CD14-positive monocyte (primary cell): ENCODE results near the gene MCF2L2. TPM values are rescaled to one million over a fixed set of nuclear protein-coding genes. Genes with fewer than 3 reads are reported as not detected.

Experiments
- DNase-seq, 3 donors: peaks; one replicate each; pipeline ENCODE4 v3.0.0-alpha.2; 2011 to 2022
- H2AFZ ChIP-seq: 2 replicates; pipeline ENCODE4 v1.6.0; 2012; ENCODE audit warnings: mild to moderate bottlenecking, low read depth, low read length, inconsistent platforms; ENCODE audit not compliant: insufficient read depth, poor library complexity, severe bottlenecking
- H3K27ac ChIP-seq, 2 donors: 1 replicate in 1 of 2; 2 replicates in 1 of 2; pipeline ENCODE4 v1.5.1; 2012 to 2013; ENCODE audit warnings: low read length in 2 of 2, control low read depth in 1 of 2, inconsistent platforms in 1 of 2, low read depth in 1 of 2, mild to moderate bottlenecking in 1 of 2
- H3K27me3 ChIP-seq, 2 donors: one replicate each; pipeline versions ENCODE4 v1.6.0 to v1.6.1; 2011 to 2013; ENCODE audit warnings: low read length in 2 of 2; ENCODE audit not compliant: control insufficient read depth in 2 of 2, insufficient read depth in 2 of 2
- H3K36me3 ChIP-seq, 2 donors: replicated peaks in 1 of 2; 1 replicate in 1 of 2; 2 replicates in 1 of 2; pipeline versions ENCODE4 v1.5.1 to v1.6.1; 2012 to 2013; ENCODE audit warnings: low read length in 2 of 2, control low read depth in 1 of 2, inconsistent platforms in 1 of 2, mild to moderate bottlenecking in 1 of 2; ENCODE audit not compliant: insufficient read depth in 2 of 2, control insufficient read depth in 1 of 2
- H3K4me1 ChIP-seq, 2 donors: 1 replicate in 1 of 2; 2 replicates in 1 of 2; pipeline versions ENCODE4 v1.5.1 to v1.6.1; 2012 to 2013; ENCODE audit warnings: low read length in 2 of 2, control low read depth in 1 of 2, inconsistent platforms in 1 of 2, mild to moderate bottlenecking in 1 of 2, moderate library complexity in 1 of 2; ENCODE audit not compliant: insufficient read depth in 2 of 2, control insufficient read depth in 1 of 2
- H3K4me2 ChIP-seq: replicated peaks from 2 replicates; pipeline ENCODE3; 2012; ENCODE audit warnings: low read length, moderate library complexity, mild to moderate bottlenecking; ENCODE audit not compliant: poor library complexity, severe bottlenecking; ENCODE audit errors: extremely low read depth
- H3K4me3 ChIP-seq, 3 experiments: fragments of 200-600 bp in 1 of 3; sonication (generic) in 1 of 3; replicated peaks in 1 of 3; 1 replicate in 2 of 3; 2 replicates in 1 of 3; pipeline ENCODE4 v1.5.1; 2011 to 2013; ENCODE audit warnings: low read length in 3 of 3, mild to moderate bottlenecking in 3 of 3, control low read depth in 2 of 3, low read depth in 2 of 3, inconsistent platforms in 1 of 3, moderate library complexity in 1 of 3
- H3K79me2 ChIP-seq: 2 replicates; pipeline ENCODE4 v1.6.0; 2012; ENCODE audit warnings: mild to moderate bottlenecking, control low read depth, inconsistent platforms, low read length, moderate library complexity; ENCODE audit not compliant: insufficient read depth
- H3K9ac ChIP-seq: 2 replicates; pipeline ENCODE4 v1.6.0; 2017; ENCODE audit warnings: low read length, mild to moderate bottlenecking; ENCODE audit not compliant: insufficient read depth, poor library complexity, severe bottlenecking
- H3K9me3 ChIP-seq, 2 donors: replicated peaks in 1 of 2; 1 replicate in 1 of 2; 2 replicates in 1 of 2; pipeline versions ENCODE4 v1.5.1 to v1.6.1; 2012 to 2013; ENCODE audit warnings: low read length in 2 of 2, control low read depth in 1 of 2; ENCODE audit not compliant: control insufficient read depth in 1 of 2, insufficient read depth in 1 of 2
- H4K20me1 ChIP-seq: 2 replicates; pipeline ENCODE4 v1.6.0; 2012; ENCODE audit warnings: mild to moderate bottlenecking, low read length, control low read depth, moderate library complexity; ENCODE audit not compliant: insufficient read depth
- H3K27ac Mint-ChIP-seq, 7 donors: one replicate each; pipeline ENCODE4 v1.8.0; 2020; ENCODE audit warnings: mild to moderate bottlenecking in 7 of 7, mixed read lengths in 7 of 7, moderate library complexity in 6 of 7, inconsistent platforms in 2 of 7
- H3K27me3 Mint-ChIP-seq, 3 donors: one replicate each; pipeline ENCODE4 v1.8.0; 2021 to 2022; ENCODE audit warnings: low read depth in 3 of 3, mild to moderate bottlenecking in 3 of 3, mixed read lengths in 3 of 3, moderate library complexity in 3 of 3, inconsistent platforms in 1 of 3
- H3K36me3 Mint-ChIP-seq, 2 donors: one replicate each; pipeline ENCODE4 v1.8.0; 2020; ENCODE audit warnings: mixed read lengths in 2 of 2, inconsistent platforms in 1 of 2, mild to moderate bottlenecking in 1 of 2
- H3K4me1 Mint-ChIP-seq: one replicate; pipeline ENCODE4 v1.8.0; 2020; ENCODE audit warnings: mild to moderate bottlenecking, mixed read lengths
- H3K4me3 Mint-ChIP-seq, 2 donors: one replicate each; pipeline ENCODE4 v1.8.0; 2020; ENCODE audit warnings: mild to moderate bottlenecking in 2 of 2, mixed read lengths in 2 of 2, moderate library complexity in 1 of 2
- H3K9me3 Mint-ChIP-seq, 7 donors: one replicate each; pipeline ENCODE4 v1.8.0; 2020 to 2022; ENCODE audit warnings: mixed read lengths in 7 of 7, mild to moderate bottlenecking in 6 of 7, moderate library complexity in 6 of 7, inconsistent platforms in 2 of 7
- WGBS: methylation state at CpG from one replicate; pipeline ENCODE4 v1.1.5; 2013; ENCODE audit warnings: missing lambda C conversion rate; ENCODE audit not compliant: insufficient coverage; 5-methylcytosine and 5-hydroxymethylcytosine counted together
- intact Hi-C, 2 donors: fragments of 100-400 bp; cut with micrococcal nuclease; formaldehyde crosslinking; loops; one replicate each; pipeline versions ENCODE4 v1.15.0 to v1.15.1; 2023
- polyA plus RNA-seq, 3 donors: library from polyadenylated mRNA; depleted of rRNA in 1 of 3; unstranded in 2 of 3; stranded (reverse) in 1 of 3; fragments of 300-500 nt in 2 of 3; fragments of >200 nt in 1 of 3; fragmentation: Illumina TruSeq in 2 of 3; gene quantifications; 1 replicate in 2 of 3; 2 replicates in 1 of 3; pipeline ENCODE4 v1.2.3, GENCODE V29; 2012 to 2021
- TF ChIP-seq, protein P1 (sequence below): fragments of 200-600 bp; IDR thresholded peaks from one replicate; pipeline ENCODE4 v1.8.0; 2022; ENCODE audit warnings: antibody characterized with exemption, mild to moderate bottlenecking

MCF2L2 gene
- polyA plus RNA-seq, 3 donors = 0.01 to 0.13 TPM; not detected in 1

DNA sequence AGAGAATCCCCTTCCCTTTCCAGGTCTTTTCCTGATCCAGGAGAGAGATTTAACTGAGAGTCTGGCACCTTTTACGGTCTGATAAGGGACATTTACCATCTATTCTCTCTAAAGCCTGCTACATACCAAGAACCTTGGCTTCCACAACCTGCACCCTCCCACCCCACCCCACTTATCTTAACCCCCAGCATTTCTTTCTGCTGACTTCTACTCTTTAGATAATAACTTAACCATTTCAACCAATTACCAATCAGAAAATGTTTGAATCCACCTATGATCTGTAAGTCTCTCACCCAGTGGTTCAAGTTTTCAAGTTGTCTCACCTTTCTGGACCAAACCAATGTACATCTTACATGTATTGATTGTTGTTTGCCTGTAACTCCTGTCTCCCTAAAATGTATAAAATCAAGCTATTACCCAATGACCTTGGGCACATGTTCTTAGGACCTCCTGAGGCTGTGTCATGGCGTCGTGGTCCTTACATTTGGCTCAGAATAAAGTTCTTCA lies 74.0 kb downstream of the MCF2L2 start:
- no peaks in the 10 kb centered on the region for H3K4me1 ChIP-seq
- no peaks in the 10 kb centered on the region for H4K20me1 ChIP-seq
- no peak overlapping the region for H2AFZ ChIP-seq
- no peaks in the 10 kb centered on the region for H3K9me3 ChIP-seq
- H3K36me3 ChIP-seq = no peaks in the 10 kb centered on the region
- intact Hi-C loops = no loop called here
- TF ChIP-seq, protein P1, sequence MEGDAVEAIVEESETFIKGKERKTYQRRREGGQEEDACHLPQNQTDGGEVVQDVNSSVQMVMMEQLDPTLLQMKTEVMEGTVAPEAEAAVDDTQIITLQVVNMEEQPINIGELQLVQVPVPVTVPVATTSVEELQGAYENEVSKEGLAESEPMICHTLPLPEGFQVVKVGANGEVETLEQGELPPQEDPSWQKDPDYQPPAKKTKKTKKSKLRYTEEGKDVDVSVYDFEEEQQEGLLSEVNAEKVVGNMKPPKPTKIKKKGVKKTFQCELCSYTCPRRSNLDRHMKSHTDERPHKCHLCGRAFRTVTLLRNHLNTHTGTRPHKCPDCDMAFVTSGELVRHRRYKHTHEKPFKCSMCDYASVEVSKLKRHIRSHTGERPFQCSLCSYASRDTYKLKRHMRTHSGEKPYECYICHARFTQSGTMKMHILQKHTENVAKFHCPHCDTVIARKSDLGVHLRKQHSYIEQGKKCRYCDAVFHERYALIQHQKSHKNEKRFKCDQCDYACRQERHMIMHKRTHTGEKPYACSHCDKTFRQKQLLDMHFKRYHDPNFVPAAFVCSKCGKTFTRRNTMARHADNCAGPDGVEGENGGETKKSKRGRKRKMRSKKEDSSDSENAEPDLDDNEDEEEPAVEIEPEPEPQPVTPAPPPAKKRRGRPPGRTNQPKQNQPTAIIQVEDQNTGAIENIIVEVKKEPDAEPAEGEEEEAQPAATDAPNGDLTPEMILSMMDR = no peak
- no peaks in the 10 kb centered on the region for H3K79me2 ChIP-seq
- H3K4me3 ChIP-seq = no peak overlapping the region
- H3K9ac ChIP-seq = no peak overlapping the region
- H3K27me3 Mint-ChIP-seq = peaks cover 0 to 2% (median 1%) of the 10 kb centered on the region in 3 donors
- no peak overlapping the region for H3K4me2 ChIP-seq
- H3K4me1 Mint-ChIP-seq = peaks cover 5% of the 10 kb centered on the region
- no peak overlapping the region for H3K27ac ChIP-seq
- WGBS = no CpG with 5 or more reads among the region's 3 CpGs
- H3K36me3 Mint-ChIP-seq = no peaks in the 10 kb centered on the region
- no peaks in the 10 kb centered on the region for H3K9me3 Mint-ChIP-seq
- peak overlapping the region in 1 of 7 donors; percentile 53 for H3K27ac Mint-ChIP-seq
- H3K4me3 Mint-ChIP-seq = no peak overlapping the region
- DNase-seq = no peak
- H3K27me3 ChIP-seq = no peaks in the 10 kb centered on the region

DNA sequence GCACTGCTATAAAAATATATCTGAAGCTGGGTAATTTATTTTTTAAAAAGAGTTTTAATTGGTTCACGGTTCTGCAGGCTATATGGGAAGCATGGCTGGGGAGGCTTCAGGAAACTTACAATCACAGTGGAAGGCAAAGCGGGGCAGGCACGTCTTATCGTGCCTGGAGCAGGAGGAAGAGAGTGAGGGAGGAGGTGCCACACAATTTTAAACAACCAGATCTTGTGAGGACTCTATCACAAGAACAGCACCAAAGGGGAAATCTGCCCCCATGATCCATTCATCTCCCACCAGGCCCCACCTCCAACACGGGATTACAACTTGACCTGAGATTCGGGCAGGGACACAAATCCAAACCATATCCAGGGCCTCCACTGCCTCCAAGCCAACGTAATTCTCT lies 75.0 kb downstream of the MCF2L2 start:
- Mint-ChIP-seq H3K27ac (no peak overlapping the region), H3K4me1 (peaks cover 5% of the 10 kb centered on the region), H3K36me3 (no peaks in the 10 kb centered on the region), H3K9me3 (no peaks in the 10 kb centered on the region), H3K4me3 (no peak overlapping the region), H3K27me3 (peaks cover 0 to 1% (median 0%) of the 10 kb centered on the region in 3 donors)
- 100% methylated on average over 2 of the region's 7 CpGs for WGBS
- intact Hi-C loops = no loop called here
- Histone ChIP-seq H3K79me2 (no peaks in the 10 kb centered on the region), H3K4me1 (no peaks in the 10 kb centered on the region), H4K20me1 (no peaks in the 10 kb centered on the region), H2AFZ (no peak overlapping the region), H3K27ac (no peak overlapping the region), H3K4me2 (no peak overlapping the region), H3K9ac (no peak overlapping the region), H3K36me3 (no peaks in the 10 kb centered on the region), H3K27me3 (no peaks in the 10 kb centered on the region), H3K9me3 (no peaks in the 10 kb centered on the region), H3K4me3 (no peak overlapping the region)
- DNase-seq = no peak
- TF ChIP-seq, protein P1 = no peak
